Stimulated activated effector memory CD8-positive, alpha-beta T cell treated with anti-CD3 and anti-CD28 coated beads, Interleukin-12 subunit alpha, Interleukin-12 subunit beta, amount 100 ng/mL, for 72 hours (primary cell): ENCODE measurements around the gene KRTAP1-5.

Experiments used
- ATAC-seq: fragments of 150-1000 bp; cut with Tn5 transposase; 2 replicates; pipeline ENCODE4 v1.10.0; 2021
- DNase-seq, 2 donors: peaks; one replicate each; pipeline ENCODE4 v3.0.0; 2021 to 2022; ENCODE audit warnings: low spot score in 2 of 2
- H3K27ac Mint-ChIP-seq: one replicate; pipeline ENCODE4 v1.8.0; 2022; ENCODE audit warnings: mild to moderate bottlenecking, mixed read lengths
- H3K36me3 Mint-ChIP-seq: one replicate; pipeline ENCODE4 v1.8.0; 2022; ENCODE audit warnings: mild to moderate bottlenecking, mixed read lengths
- H3K4me1 Mint-ChIP-seq: one replicate; pipeline ENCODE4 v1.8.0; 2022; ENCODE audit warnings: mixed read lengths
- H3K4me3 Mint-ChIP-seq: one replicate; pipeline ENCODE4 v1.8.0; 2022; ENCODE audit warnings: mild to moderate bottlenecking, mixed read lengths
- H3K9me3 Mint-ChIP-seq: one replicate; pipeline ENCODE4 v1.8.0; 2022; ENCODE audit warnings: mixed read lengths

The KRTAP1-5 gene

GRCh38 chr17:41020336-41020735, 6.7 kb downstream of the KRTAP1-5 start:
- H3K4me3 Mint-ChIP-seq = no peak overlapping the region
- H3K9me3 Mint-ChIP-seq = no peaks in the 10 kb centered on the region
- ATAC-seq (no peak), DNase-seq (no peak)
- H3K27ac Mint-ChIP-seq = no peak overlapping the region
- H3K36me3 Mint-ChIP-seq = no peaks in the 10 kb centered on the region
- H3K4me1 Mint-ChIP-seq = no peaks in the 10 kb centered on the region

- H3K36me3 Mint-ChIP-seq = no peaks in the 10 kb centered on the region
- no peaks in the 10 kb centered on the region for H3K9me3 Mint-ChIP-seq
- H3K4me1 Mint-ChIP-seq = no peaks in the 10 kb centered on the region
- H3K4me3 Mint-ChIP-seq = no peak overlapping the region
- ATAC-seq = no peak
- DNase-seq = no peak
- no peak overlapping the region for H3K27ac Mint-ChIP-seq
These were observed 7.6 kb downstream of the KRTAP1-5 start for GRCh38 chr17:41019415-41019814.

GRCh38 chr17:41018541-41018940, 8.5 kb downstream of the KRTAP1-5 start:
- Mint-ChIP-seq H3K27ac (no peak overlapping the region), H3K36me3 (no peaks in the 10 kb centered on the region), H3K4me1 (no peaks in the 10 kb centered on the region), H3K4me3 (no peak overlapping the region), H3K9me3 (no peaks in the 10 kb centered on the region)
- no peak for DNase-seq
- no peak for ATAC-seq

- no peak overlapping the region for H3K4me3 Mint-ChIP-seq
- H3K9me3 Mint-ChIP-seq = no peaks in the 10 kb centered on the region
- no peak for DNase-seq
- no peaks in the 10 kb centered on the region for H3K36me3 Mint-ChIP-seq
- ATAC-seq = no peak
- no peaks in the 10 kb centered on the region for H3K4me1 Mint-ChIP-seq
- H3K27ac Mint-ChIP-seq = no peak overlapping the region
These were observed 10.3 kb downstream of the KRTAP1-5 start for GRCh38 chr17:41016578-41017215.

DNA sequence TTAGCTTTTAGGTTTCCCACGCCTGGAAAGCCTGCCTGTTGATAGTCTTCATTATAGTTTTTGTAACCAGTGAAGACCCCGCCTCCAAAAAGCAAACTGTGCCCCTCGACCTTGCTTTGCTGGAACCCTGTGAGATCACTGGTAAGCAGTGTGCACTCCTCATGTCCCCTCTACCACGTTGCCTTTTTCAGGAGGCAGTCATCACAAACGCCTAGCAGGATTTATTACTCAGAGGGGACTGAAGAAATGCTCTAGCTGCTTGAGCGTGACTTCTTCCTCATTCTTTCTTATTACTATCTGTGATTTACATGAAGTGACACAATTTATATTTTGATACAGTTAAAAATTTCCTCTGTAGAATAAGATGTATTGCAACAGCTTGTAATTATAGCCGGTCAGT, 11.6 kb downstream of the KRTAP1-5 start:
- Mint-ChIP-seq H3K4me3 (no peak overlapping the region), H3K4me1 (no peaks in the 10 kb centered on the region), H3K27ac (no peak overlapping the region), H3K9me3 (no peaks in the 10 kb centered on the region), H3K36me3 (no peaks in the 10 kb centered on the region)
- DNase-seq (no peak), ATAC-seq (no peak)

GRCh38 chr17:41013606-41014005, 13.4 kb downstream of the KRTAP1-5 start:
- ATAC-seq = no peak
- no peak overlapping the region for H3K27ac Mint-ChIP-seq
- H3K36me3 Mint-ChIP-seq = no peaks in the 10 kb centered on the region
- no peaks in the 10 kb centered on the region for H3K9me3 Mint-ChIP-seq
- H3K4me1 Mint-ChIP-seq = no peaks in the 10 kb centered on the region
- no peak overlapping the region for H3K4me3 Mint-ChIP-seq
- DNase-seq = no peak

- ATAC-seq (no peak), DNase-seq (no peak)
- no peaks in the 10 kb centered on the region for H3K36me3 Mint-ChIP-seq
- H3K27ac Mint-ChIP-seq = no peak overlapping the region
- no peaks in the 10 kb centered on the region for H3K4me1 Mint-ChIP-seq
- no peak overlapping the region for H3K4me3 Mint-ChIP-seq
- no peaks in the 10 kb centered on the region for H3K9me3 Mint-ChIP-seq
These were observed 13.8 kb downstream of the KRTAP1-5 start for GRCh38 chr17:41013181-41013580.

GRCh38 chr17:41012326-41013120, 14.5 kb downstream of the KRTAP1-5 start:
- DNase-seq (no peak), ATAC-seq (no peak)
- H3K36me3 Mint-ChIP-seq = no peaks in the 10 kb centered on the region
- H3K9me3 Mint-ChIP-seq = no peaks in the 10 kb centered on the region
- H3K27ac Mint-ChIP-seq = no peak overlapping the region
- no peaks in the 10 kb centered on the region for H3K4me1 Mint-ChIP-seq
- H3K4me3 Mint-ChIP-seq = no peak overlapping the region

DNA sequence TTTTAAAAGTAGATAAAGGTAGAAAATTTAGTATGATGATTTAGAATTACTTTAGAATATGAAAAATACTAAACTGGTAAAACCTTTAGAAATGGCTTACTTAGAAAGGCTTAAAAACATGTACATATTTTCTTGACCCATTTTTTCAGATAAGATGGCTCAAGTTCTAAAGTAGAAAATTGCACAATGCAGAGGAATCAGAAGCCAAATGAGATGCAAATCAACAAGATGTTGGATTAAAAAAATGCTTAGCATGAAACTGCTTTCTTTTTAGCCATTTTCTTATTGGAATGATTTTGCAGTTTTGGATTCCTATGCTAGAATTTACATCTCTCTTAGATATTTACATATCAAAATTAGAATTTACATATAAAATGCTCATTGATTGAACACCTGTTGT, 16.6 kb downstream of the KRTAP1-5 start:
- Mint-ChIP-seq H3K4me1 (no peaks in the 10 kb centered on the region), H3K4me3 (no peak overlapping the region), H3K27ac (no peak overlapping the region), H3K36me3 (no peaks in the 10 kb centered on the region), H3K9me3 (no peaks in the 10 kb centered on the region)
- no peak for DNase-seq
- ATAC-seq = no peak

GRCh38 chr17:41009936-41010335, 17.1 kb downstream of the KRTAP1-5 start:
- Mint-ChIP-seq H3K36me3 (no peaks in the 10 kb centered on the region), H3K4me1 (no peaks in the 10 kb centered on the region), H3K9me3 (no peaks in the 10 kb centered on the region), H3K27ac (no peak overlapping the region), H3K4me3 (no peak overlapping the region)
- ATAC-seq (no peak), DNase-seq (no peak)

DNA sequence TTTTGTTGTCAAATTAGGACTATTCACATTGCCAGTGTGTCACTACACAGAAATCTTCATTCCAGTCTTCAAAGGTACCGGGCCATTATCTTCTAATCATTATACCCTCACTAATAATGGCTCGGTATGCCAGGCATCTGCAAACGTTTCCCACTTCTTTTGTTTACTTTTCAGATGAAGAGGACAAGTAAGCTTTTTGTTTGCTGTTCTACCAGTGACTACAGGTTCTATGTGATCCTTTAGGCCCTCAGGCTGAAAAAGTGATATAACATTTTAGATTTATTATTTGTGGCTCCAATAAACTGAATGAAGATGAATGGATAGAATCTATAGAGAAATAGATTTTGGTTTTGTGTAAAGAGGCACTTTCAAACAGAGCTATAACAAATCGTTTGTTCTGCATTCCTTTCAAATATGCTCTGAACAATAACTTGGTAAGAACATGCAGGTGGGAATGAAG, 17.7 kb downstream of the KRTAP1-5 start:
- DNase-seq = no peak
- Mint-ChIP-seq H3K27ac (no peak overlapping the region), H3K4me1 (no peaks in the 10 kb centered on the region), H3K36me3 (no peaks in the 10 kb centered on the region), H3K4me3 (no peak overlapping the region), H3K9me3 (no peaks in the 10 kb centered on the region)
- no peak for ATAC-seq

- H3K4me3 Mint-ChIP-seq = no peak within 1 kb of the TSS
- ATAC-seq (peak; percentile 26), DNase-seq (no peak)
- no peaks in the 10 kb centered on the region for H3K9me3 Mint-ChIP-seq
- H3K27ac Mint-ChIP-seq = no peak within 1 kb of the TSS
- no peaks in the 10 kb centered on the region for H3K4me1 Mint-ChIP-seq
- no peaks in the 10 kb centered on the region for H3K36me3 Mint-ChIP-seq
These were observed 18.2 kb downstream of the KRTAP1-5 start, which contains the start of gene KRTAP3-1 for GRCh38 chr17:41008811-41009210. TSS of gene KRTAP3-1 (minus strand) at chr17:41009128. CDS start at chr17:41009074, 54 bp downstream.

GRCh38 chr17:41004397-41004796, 22.6 kb downstream of the KRTAP1-5 start:
- H3K36me3 Mint-ChIP-seq = no peaks in the 10 kb centered on the region
- no peaks in the 10 kb centered on the region for H3K9me3 Mint-ChIP-seq
- no peak overlapping the region for H3K4me3 Mint-ChIP-seq
- H3K4me1 Mint-ChIP-seq = no peaks in the 10 kb centered on the region
- H3K27ac Mint-ChIP-seq = no peak overlapping the region
- no peak for ATAC-seq
- DNase-seq = no peak

DNA sequence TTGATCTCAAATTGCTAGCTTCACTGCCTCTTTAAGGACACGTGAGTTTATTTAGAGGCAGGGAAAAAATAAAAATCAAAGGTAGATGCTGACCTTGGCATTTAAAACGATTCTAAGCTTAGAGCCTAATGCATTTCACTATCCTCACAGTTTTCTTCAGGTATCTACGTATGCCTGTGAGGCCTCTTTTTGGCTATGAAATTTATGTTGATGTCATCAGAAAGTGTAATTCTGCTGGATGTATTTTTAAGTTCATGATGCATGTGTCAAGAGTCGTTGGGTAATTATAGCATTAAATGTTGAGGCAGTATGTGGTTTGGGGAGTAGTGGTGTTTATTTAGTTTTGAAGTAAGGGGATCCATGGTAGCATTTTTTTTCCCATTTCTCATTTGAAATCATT, 23.1 kb downstream of the KRTAP1-5 start:
- no peaks in the 10 kb centered on the region for H3K4me1 Mint-ChIP-seq
- no peak overlapping the region for H3K4me3 Mint-ChIP-seq
- DNase-seq (no peak), ATAC-seq (no peak)
- H3K27ac Mint-ChIP-seq = no peak overlapping the region
- H3K36me3 Mint-ChIP-seq = no peaks in the 10 kb centered on the region
- no peaks in the 10 kb centered on the region for H3K9me3 Mint-ChIP-seq

DNA sequence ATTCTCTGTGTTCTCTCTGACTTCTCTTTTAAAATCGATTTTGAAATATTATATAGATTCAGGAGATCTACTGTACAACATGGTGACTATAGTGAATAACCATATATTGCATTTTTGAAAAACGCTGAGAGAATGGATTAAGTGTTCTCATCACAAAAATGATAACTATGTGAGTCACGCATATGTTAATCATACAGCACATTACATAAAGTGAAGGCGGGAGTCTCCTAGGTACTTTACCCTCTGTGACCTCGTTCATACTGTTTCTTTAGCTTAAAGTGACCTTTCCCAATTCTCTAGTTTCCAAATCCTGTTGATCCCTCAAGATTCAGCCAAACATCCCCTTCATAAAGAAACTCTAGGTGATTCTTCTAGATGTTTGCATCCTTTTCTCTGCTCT, 24.2 kb downstream of the KRTAP1-5 start:
- no peaks in the 10 kb centered on the region for H3K9me3 Mint-ChIP-seq
- H3K36me3 Mint-ChIP-seq = no peaks in the 10 kb centered on the region
- H3K27ac Mint-ChIP-seq = no peak overlapping the region
- no peak overlapping the region for H3K4me3 Mint-ChIP-seq
- no peak for DNase-seq
- no peaks in the 10 kb centered on the region for H3K4me1 Mint-ChIP-seq
- ATAC-seq = no peak

DNA sequence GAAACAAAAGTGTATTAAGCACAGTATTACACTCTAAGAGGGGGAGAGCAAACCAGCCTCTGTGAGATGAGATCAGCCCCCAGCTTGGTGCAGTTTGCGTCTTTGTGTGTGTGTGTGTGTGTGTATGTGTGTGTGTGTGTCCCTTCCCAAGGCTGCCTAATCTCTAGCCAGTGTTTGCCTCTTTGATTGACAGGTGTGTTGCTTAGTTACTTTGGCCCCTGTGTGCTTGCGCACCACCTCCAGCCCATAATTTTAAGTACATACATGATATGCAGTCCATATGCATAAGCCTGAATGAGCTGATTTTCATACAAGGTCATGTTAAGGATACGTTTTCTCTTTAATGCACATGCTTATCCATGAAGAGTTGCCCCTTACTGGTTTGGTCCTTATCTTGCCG, 25.2 kb downstream of the KRTAP1-5 start:
- no peaks in the 10 kb centered on the region for H3K4me1 Mint-ChIP-seq
- no peak overlapping the region for H3K27ac Mint-ChIP-seq
- H3K4me3 Mint-ChIP-seq = no peak overlapping the region
- H3K36me3 Mint-ChIP-seq = no peaks in the 10 kb centered on the region
- ATAC-seq (no peak), DNase-seq (no peak)
- H3K9me3 Mint-ChIP-seq = no peaks in the 10 kb centered on the region
